Endothelial cell of umbilical vein (primary cell): ENCODE results near the gene ANKS1B. TPM values are rescaled to one million over a fixed set of nuclear protein-coding genes. Genes with fewer than 3 reads are reported as not detected.

Source experiments
- BruUV-seq: library from RNA; stranded (reverse); fragments of 400-500 nt; replicated peaks from 2 replicates; lab custom pipeline; 2021; lab: Mats Ljungman, UMichigan
- CTCF ChIA-PET: fragments of 300-600, 350-600 bp; sonication (Branson Sonifier 250); formaldehyde crosslinking; loops from one replicate; lab custom pipeline; 2021; ENCODE audit warnings: antibody characterized with exemption, inconsistent platforms; lab: Charles Lee
- POLR2A ChIA-PET: fragments of 300-600, 350-600 bp; sonication (Branson Sonifier 250); formaldehyde crosslinking; loops from one replicate; lab custom pipeline; 2021; ENCODE audit warnings: antibody characterized with exemption, inconsistent platforms; lab: Charles Lee
- DNase-seq: peaks from one replicate; pipeline ENCODE4 v3.0.0-alpha.2; 2011; ENCODE audit warnings: low read depth, low spot score
- FAIRE-seq: peaks from 2 replicates; lab custom pipeline; 2011; peaks lifted over from hg19 to GRCh38; lab: Jason Lieb, UNC
- H2AFZ ChIP-seq: 2 replicates; pipeline ENCODE4 v1.6.0; 2012; ENCODE audit warnings: low read depth, low read length, control low read depth, inconsistent platforms
- H3K27ac ChIP-seq: 2 replicates; pipeline ENCODE4 v1.5.1; 2011; ENCODE audit warnings: low read depth, mild to moderate bottlenecking, control low read depth, low read length, moderate library complexity; ENCODE audit not compliant: insufficient read depth
- H3K27me3 ChIP-seq, 2 experiments: 2 replicates each; pipeline versions ENCODE4 v1.6.0 to v1.6.1; 2011; ENCODE audit warnings: low read length in 2 of 2, mixed read lengths in 1 of 2; ENCODE audit not compliant: control insufficient read depth in 2 of 2, insufficient read depth in 2 of 2
- H3K36me3 ChIP-seq, 2 experiments: 2 replicates in 1 of 2; 3 replicates in 1 of 2; pipeline ENCODE4 v1.5.1; 2011; ENCODE audit warnings: low read length in 2 of 2, mild to moderate bottlenecking in 1 of 2, moderate library complexity in 1 of 2; ENCODE audit not compliant: control insufficient read depth in 2 of 2, insufficient read depth in 2 of 2; ENCODE audit errors: extremely low read depth in 1 of 2
- H3K4me1 ChIP-seq: 3 replicates; pipeline ENCODE4 v1.5.1; 2011; ENCODE audit warnings: mild to moderate bottlenecking, low read length; ENCODE audit not compliant: control insufficient read depth, insufficient read depth; ENCODE audit errors: extremely low read depth
- H3K4me2 ChIP-seq: 2 replicates; pipeline ENCODE4 v1.6.1; 2011; ENCODE audit warnings: low read length, control low read depth, mixed read lengths; ENCODE audit not compliant: insufficient read depth
- H3K4me3 ChIP-seq, 3 experiments: fragments of 200-600 bp in 1 of 3; sonication (generic), shearing (Covaris generic) in 1 of 3; replicated peaks in 1 of 3; 2 replicates each; pipeline ENCODE4 v1.5.1; 2011 to 2016; ENCODE audit warnings: control low read depth in 3 of 3, low read length in 3 of 3, mild to moderate bottlenecking in 2 of 3, inconsistent platforms in 1 of 3, low read depth in 1 of 3, moderate library complexity in 1 of 3; ENCODE audit not compliant: insufficient read depth in 1 of 3
- H3K79me2 ChIP-seq: 2 replicates; pipeline ENCODE4 v1.6.0; 2012; ENCODE audit warnings: low read length, inconsistent platforms; ENCODE audit not compliant: control insufficient read depth, insufficient read depth
- H3K9ac ChIP-seq: replicated peaks from 2 replicates; pipeline ENCODE3; 2011; ENCODE audit warnings: low read length, control low read depth; ENCODE audit not compliant: insufficient read depth; ENCODE audit errors: extremely low read depth
- H3K9me1 ChIP-seq: replicated peaks from 3 replicates; pipeline ENCODE4 v1.6.0; 2011; ENCODE audit warnings: mild to moderate bottlenecking, low read length; ENCODE audit not compliant: control insufficient read depth, insufficient read depth; ENCODE audit errors: extremely low read depth
- H3K9me3 ChIP-seq: replicated peaks from 2 replicates; pipeline ENCODE4 v1.5.1; 2012; ENCODE audit warnings: low read length, inconsistent platforms; ENCODE audit not compliant: control insufficient read depth, insufficient read depth
- H4K20me1 ChIP-seq: replicated peaks from 2 replicates; pipeline ENCODE3; 2011; ENCODE audit warnings: mild to moderate bottlenecking, low read length; ENCODE audit not compliant: control insufficient read depth, insufficient read depth; ENCODE audit errors: extremely low read depth
- EZH2 ChIP-seq: IDR thresholded peaks from 2 replicates; pipeline ENCODE4 v1.6.1; 2012; ENCODE audit warnings: borderline replicate concordance, low read depth, mild to moderate bottlenecking, moderate library complexity, low read length, inconsistent platforms; ENCODE audit not compliant: severe bottlenecking
- FOS ChIP-seq: IDR thresholded peaks from 2 replicates; pipeline ENCODE4 v1.6.1; 2011; ENCODE audit warnings: mild to moderate bottlenecking, low read length, moderate library complexity, borderline replicate concordance; ENCODE audit not compliant: insufficient read depth
- GATA2 ChIP-seq: IDR thresholded peaks from 2 replicates; pipeline ENCODE4 v1.7.0; 2011; ENCODE audit warnings: low read depth, mild to moderate bottlenecking, moderate library complexity, mixed read lengths, low read length; ENCODE audit not compliant: insufficient read length, insufficient read depth
- JUN ChIP-seq: IDR thresholded peaks from 2 replicates; pipeline ENCODE4 v1.6.1; 2011; ENCODE audit warnings: borderline replicate concordance, low read depth; ENCODE audit not compliant: insufficient read length, insufficient read depth
- MAX ChIP-seq: IDR thresholded peaks from 2 replicates; pipeline ENCODE4 v1.6.1; 2011; ENCODE audit not compliant: insufficient read depth, insufficient read length
- MYC ChIP-seq: IDR thresholded peaks from one replicate; pipeline ENCODE4 v1.6.1; 2011; ENCODE audit warnings: mild to moderate bottlenecking, low read depth, low read length
- POLR2A ChIP-seq: IDR thresholded peaks from 2 replicates; pipeline ENCODE4 v1.6.1; 2012; ENCODE audit warnings: low read depth, mild to moderate bottlenecking, control low read depth, low read length
- POLR2AphosphoS5 ChIP-seq: IDR thresholded peaks from 2 replicates; pipeline ENCODE4 v1.6.1; 2012; ENCODE audit warnings: low read depth, mild to moderate bottlenecking, control low read depth, low read length, moderate library complexity; ENCODE audit not compliant: insufficient read depth
- dilution Hi-C: fragments of 300-500 bp; cut with MboI; formaldehyde crosslinking; loops from one replicate; pipeline ENCODE4 v1.15.0; 2019; ENCODE audit warnings: low sequenced_read_pairs; ENCODE audit not compliant: extremely low pct_ligation_motif_present
- intact Hi-C: fragments of 100-400 bp; cut with micrococcal nuclease; formaldehyde crosslinking; loops from one replicate; pipeline ENCODE4 v1.10.0; 2022
- polyA plus RNA-seq, 4 experiments: library from polyadenylated mRNA; depleted of rRNA in 3 of 4; stranded (reverse) in 3 of 4; unstranded in 1 of 4; fragments of >200 nt; gene quantifications; 2 replicates each; pipeline versions ENCODE4 v1.2.1 to v1.2.3, GENCODE V29; 2011 to 2012; ENCODE audit warnings: missing spikeins in 1 of 4
- total RNA-seq: library from RNA; stranded (reverse); gene quantifications from 2 replicates; pipeline ENCODE4 v1.2.3, GENCODE V29; 2021
- TF ChIP-seq, protein P1 (sequence below), 2 donors: IDR thresholded peaks; 1 replicate in 1 of 2; 2 replicates in 1 of 2; pipeline ENCODE4 v1.5.1; 2011; ENCODE audit warnings: low read length in 2 of 2, mild to moderate bottlenecking in 2 of 2, moderate library complexity in 2 of 2, control low read depth in 1 of 2, inconsistent platforms in 1 of 2, low read depth in 1 of 2; ENCODE audit not compliant: insufficient read depth in 1 of 2; ENCODE audit errors: extremely low read depth in 1 of 2

Gene ANKS1B
- total and polyA plus RNA-seq, 2 donors (not counting 3 experiments of a cell fraction or from before 2014, with no cell fraction given): 0.15 to 0.38 TPM

- H3K36me3 ChIP-seq: no peaks in the 10 kb centered on the region
- no peak overlapping the region for H2AFZ ChIP-seq
- H3K27ac ChIP-seq: no peak overlapping the region
- H3K79me2 ChIP-seq: no peaks in the 10 kb centered on the region
- DNase-seq: no peak
- H3K4me3 ChIP-seq: no peak overlapping the region
- ChIA-PET CTCF (no interaction called here), POLR2A (no interaction called here)
- H3K9ac ChIP-seq: no peak overlapping the region
- no peak overlapping the region for H3K4me2 ChIP-seq
- H3K9me3 ChIP-seq: peaks cover 4% of the 10 kb centered on the region
- intact Hi-C loops: no loop called here
- no peak for TF ChIP-seq POLR2A
- no peak for TF ChIP-seq MYC
- TF ChIP-seq GATA2: no peak
- no peak for TF ChIP-seq JUN
- TF ChIP-seq, protein P1, sequence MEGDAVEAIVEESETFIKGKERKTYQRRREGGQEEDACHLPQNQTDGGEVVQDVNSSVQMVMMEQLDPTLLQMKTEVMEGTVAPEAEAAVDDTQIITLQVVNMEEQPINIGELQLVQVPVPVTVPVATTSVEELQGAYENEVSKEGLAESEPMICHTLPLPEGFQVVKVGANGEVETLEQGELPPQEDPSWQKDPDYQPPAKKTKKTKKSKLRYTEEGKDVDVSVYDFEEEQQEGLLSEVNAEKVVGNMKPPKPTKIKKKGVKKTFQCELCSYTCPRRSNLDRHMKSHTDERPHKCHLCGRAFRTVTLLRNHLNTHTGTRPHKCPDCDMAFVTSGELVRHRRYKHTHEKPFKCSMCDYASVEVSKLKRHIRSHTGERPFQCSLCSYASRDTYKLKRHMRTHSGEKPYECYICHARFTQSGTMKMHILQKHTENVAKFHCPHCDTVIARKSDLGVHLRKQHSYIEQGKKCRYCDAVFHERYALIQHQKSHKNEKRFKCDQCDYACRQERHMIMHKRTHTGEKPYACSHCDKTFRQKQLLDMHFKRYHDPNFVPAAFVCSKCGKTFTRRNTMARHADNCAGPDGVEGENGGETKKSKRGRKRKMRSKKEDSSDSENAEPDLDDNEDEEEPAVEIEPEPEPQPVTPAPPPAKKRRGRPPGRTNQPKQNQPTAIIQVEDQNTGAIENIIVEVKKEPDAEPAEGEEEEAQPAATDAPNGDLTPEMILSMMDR (IDR thresholded peaks at IDR 0.05; ENCODE audit: extremely low read depth in 1 of 2, insufficient read depth in 1 of 2, low read depth in 1 of 2, low read length in 2 of 2): no peak
- no peak for TF ChIP-seq MAX
- TF ChIP-seq EZH2: no peak
- no peak for TF ChIP-seq POLR2AphosphoS5
- no peak for TF ChIP-seq FOS
- H3K4me1 ChIP-seq: no peaks in the 10 kb centered on the region
- H4K20me1 ChIP-seq: no peaks in the 10 kb centered on the region
- no TSS peak for BruUV-seq
- no peaks in the 10 kb centered on the region for H3K9me1 ChIP-seq
- FAIRE-seq: no peak
- no peaks in the 10 kb centered on the region for H3K27me3 ChIP-seq
- dilution Hi-C loops: no loop called here
Measured at GRCh38 chr12:99413751-99414150, 571.0 kb downstream of the ANKS1B start.
